Right atrium auricular region (tissue), 2 donors: ENCODE measurements around the gene EFNB3. TPM values are rescaled to one million over a fixed set of nuclear protein-coding genes. Genes with fewer than 3 reads are reported as not detected.
A peak's percentile ranks its signal among the peaks of the same experiment; 100 is the strongest.

Source experiments
- DNase-seq: peaks from one replicate; pipeline ENCODE4 v3.0.0-alpha.2; 2019; ENCODE audit warnings: low spot score
- H3K27ac ChIP-seq, 2 donors: fragments of 200-600 bp; sonication (generic); 1 replicate in 1 of 2; 2 replicates in 1 of 2; pipeline ENCODE4 v1.5.1; 2016 to 2019
- H3K27me3 ChIP-seq, 2 donors: fragments of 200-600 bp; sonication (generic); one replicate each; pipeline versions ENCODE4 v1.5.1 to v1.6.0; 2017 to 2019
- H3K36me3 ChIP-seq: fragments of 200-600 bp; sonication (generic); one replicate; pipeline ENCODE4 v1.5.1; 2016
- H3K4me1 ChIP-seq, 2 donors: fragments of 200-600 bp; sonication (generic); one replicate each; pipeline versions ENCODE4 v1.5.1 to v1.6.0; 2017 to 2019
- H3K4me3 ChIP-seq, 2 donors: fragments of 200-600 bp; sonication (generic); 1 replicate in 1 of 2; 2 replicates in 1 of 2; pipeline ENCODE4 v1.5.1; 2017 to 2019; ENCODE audit warnings: mild to moderate bottlenecking in 1 of 2, moderate library complexity in 1 of 2
- H3K9me3 ChIP-seq, 2 donors: fragments of 200-600 bp; sonication (generic); one replicate each; pipeline ENCODE4 v1.5.1; 2019
- CTCF ChIP-seq, 2 donors: fragments of 200-600 bp; sonication (generic); IDR thresholded peaks; one replicate each; pipeline ENCODE4 v1.5.1; 2019; ENCODE audit warnings: antibody characterized with exemption in 2 of 2
- total RNA-seq, 2 donors: library from RNA; depleted of rRNA; stranded (reverse); fragments of >200 nt; gene quantifications; one replicate each; pipeline ENCODE4 v1.1.0, GENCODE V29; 2016

The EFNB3 gene
- total RNA-seq, 2 donors from 2014 or later: 2.1 to 5.9 TPM

GRCh38 chr17:7717756-7718350 lies 12.9 kb downstream of the EFNB3 start:
- Histone ChIP-seq H3K4me1 (peaks cover 0 to 21% of the 10 kb centered on the region in 2 donors), H3K27ac (peak overlapping the region; percentile 63 to 69), H3K9me3 (no peaks in the 10 kb centered on the region), H3K4me3 (peak overlapping the region; percentile 60 to 64), H3K36me3 (no peaks in the 10 kb centered on the region), H3K27me3 (no peaks in the 10 kb centered on the region)
- DNase-seq: no peak
- TF ChIP-seq CTCF (IDR thresholded peaks at IDR 0.05): no peak

- Histone ChIP-seq H3K4me1 (peaks cover 0 to 21% of the 10 kb centered on the region in 2 donors), H3K27me3 (no peaks in the 10 kb centered on the region), H3K4me3 (no peak overlapping the region), H3K36me3 (no peaks in the 10 kb centered on the region), H3K9me3 (no peaks in the 10 kb centered on the region), H3K27ac (no peak overlapping the region)
- no peak for DNase-seq
- TF ChIP-seq CTCF (IDR thresholded peaks at IDR 0.05): no peak
Measured at GRCh38 chr17:7719661-7720060, 14.7 kb downstream of the EFNB3 start.

DNA sequence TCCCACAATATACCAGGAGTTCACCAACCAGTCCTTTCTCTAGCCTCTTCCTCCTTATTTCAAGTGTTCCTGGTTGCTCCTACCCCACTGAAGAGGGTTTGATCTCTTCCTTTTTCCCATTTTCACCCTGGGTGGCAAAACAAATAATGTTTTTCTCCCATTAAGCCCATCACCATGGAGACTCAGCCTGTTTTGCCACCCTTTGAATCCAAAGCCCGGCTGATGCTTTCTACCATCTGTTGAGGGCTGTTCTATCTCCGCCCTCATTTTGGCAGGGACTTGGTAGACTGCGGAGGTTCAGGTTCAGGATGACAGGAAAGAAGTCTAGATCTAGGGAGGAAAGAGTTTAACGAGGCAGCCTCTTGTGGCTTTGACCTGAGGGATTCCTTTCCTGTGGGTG lies 15.1 kb downstream of the EFNB3 start:
- Histone ChIP-seq H3K27me3 (no peaks in the 10 kb centered on the region), H3K4me3 (no peak overlapping the region), H3K36me3 (no peaks in the 10 kb centered on the region), H3K9me3 (no peaks in the 10 kb centered on the region), H3K4me1 (peaks cover 0 to 21% of the 10 kb centered on the region in 2 donors), H3K27ac (no peak overlapping the region)
- no peak for DNase-seq
- TF ChIP-seq CTCF (IDR thresholded peaks at IDR 0.05): no peak

- no peak for DNase-seq
- Histone ChIP-seq H3K27ac (no peak overlapping the region), H3K36me3 (no peaks in the 10 kb centered on the region), H3K4me3 (no peak overlapping the region), H3K4me1 (peaks cover 0 to 15% of the 10 kb centered on the region in 2 donors), H3K27me3 (no peaks in the 10 kb centered on the region), H3K9me3 (no peaks in the 10 kb centered on the region)
- TF ChIP-seq CTCF (IDR thresholded peaks at IDR 0.05): no peak
Measured at GRCh38 chr17:7721612-7722011, 16.6 kb downstream of the EFNB3 start.

DNA sequence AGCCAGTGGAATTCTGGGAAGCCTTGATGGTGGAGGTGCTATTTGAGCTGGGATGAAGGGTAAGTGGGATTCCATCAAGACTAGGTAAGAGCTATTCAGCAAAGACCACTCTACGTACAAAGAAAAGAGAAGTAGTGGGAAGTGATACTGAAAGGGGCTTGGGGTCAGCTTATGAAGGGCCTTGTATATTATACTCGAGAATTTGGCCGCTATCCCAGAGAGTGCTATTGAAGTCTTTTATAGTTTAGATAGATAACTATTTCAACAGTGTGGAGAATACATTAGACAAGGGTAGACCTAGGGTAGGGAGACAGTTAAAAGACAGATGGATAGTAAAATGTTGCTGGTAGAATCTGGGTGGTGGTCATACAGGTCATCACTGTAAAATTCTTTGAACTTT lies 22.9 kb downstream of the EFNB3 start:
- Histone ChIP-seq H3K27me3 (no peaks in the 10 kb centered on the region), H3K4me3 (no peak overlapping the region), H3K36me3 (no peaks in the 10 kb centered on the region), H3K9me3 (no peaks in the 10 kb centered on the region), H3K27ac (no peak overlapping the region), H3K4me1 (no peaks in the 10 kb centered on the region)
- DNase-seq: no peak
- TF ChIP-seq CTCF (IDR thresholded peaks at IDR 0.05): no peak

DNA sequence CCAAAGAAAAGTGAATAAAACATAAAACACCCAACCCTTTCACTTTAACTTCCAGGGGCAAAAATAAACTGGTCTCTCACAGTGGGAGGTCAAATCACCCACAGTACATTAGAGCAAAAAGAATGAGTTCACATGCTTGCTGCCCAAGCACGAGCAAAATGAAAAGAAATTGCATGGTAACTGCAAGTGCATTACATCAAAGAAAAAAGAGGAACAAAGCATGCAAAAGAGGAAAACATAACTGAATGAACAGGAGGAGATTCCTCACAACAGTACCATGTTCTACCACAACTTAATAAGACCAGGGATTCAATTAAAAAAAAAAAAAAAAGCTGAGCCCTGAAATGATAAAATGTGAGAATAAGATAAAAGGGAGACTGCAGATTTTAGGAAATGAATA lies 24.8 kb downstream of the EFNB3 start:
- TF ChIP-seq CTCF (IDR thresholded peaks at IDR 0.05): no peak
- Histone ChIP-seq H3K4me3 (no peak overlapping the region), H3K27me3 (no peaks in the 10 kb centered on the region), H3K4me1 (no peaks in the 10 kb centered on the region), H3K27ac (no peak overlapping the region), H3K9me3 (no peaks in the 10 kb centered on the region), H3K36me3 (no peaks in the 10 kb centered on the region)
- no peak for DNase-seq
